LoVo (cell line): ENCODE measurements around the gene DPP10.
"Not testable (repeated sequence)": the region's sequence is repeated elsewhere in the genome, so short reads cannot be mapped to it uniquely, and the experiment has no call there.

Experiments used
- DNase-seq: peaks from one replicate; pipeline ENCODE4 v3.0.0-alpha.2; 2016; ENCODE audit warnings: low spot score

DPP10 gene

GRCh38 chr2:114442510-114442909 lies at the start of gene DPP10:
TSS of gene DPP10 (plus strand) at chr2:114442641.
- peak; percentile 21 for DNase-seq

GRCh38 chr2:114400890-114401289 lies 41.6 kb upstream of the DPP10 start:
- DNase-seq: no peak

GRCh38 chr2:114405247-114406116 lies 37.0 kb upstream of the DPP10 start:
- no peak for DNase-seq

GRCh38 chr2:114406347-114406746 lies 36.1 kb upstream of the DPP10 start:
- DNase-seq: no peak

GRCh38 chr2:114407353-114407752 lies 35.1 kb upstream of the DPP10 start:
- DNase-seq: not testable (repeated sequence)

GRCh38 chr2:114421781-114422180 lies 20.7 kb upstream of the DPP10 start:
- no peak for DNase-seq

- no peak for DNase-seq
Measured at GRCh38 chr2:114424699-114425098, 17.7 kb upstream of the DPP10 start.

- no peak for DNase-seq
Measured at GRCh38 chr2:114426756-114427155, 15.7 kb upstream of the DPP10 start.

- DNase-seq: no peak
Measured at GRCh38 chr2:114436329-114436728, 6.1 kb upstream of the DPP10 start.

- no peak for DNase-seq
Measured at GRCh38 chr2:114446571-114446970, 4.1 kb downstream of the DPP10 start.

- DNase-seq: no peak
Measured at GRCh38 chr2:114450639-114451038, 8.2 kb downstream of the DPP10 start.

- no peak for DNase-seq
Measured at GRCh38 chr2:114456566-114456965, 14.1 kb downstream of the DPP10 start.

GRCh38 chr2:114457956-114458355 lies 15.5 kb downstream of the DPP10 start:
- DNase-seq: no peak

GRCh38 chr2:114461116-114461515 lies 18.7 kb downstream of the DPP10 start:
- DNase-seq: no peak

GRCh38 chr2:114464961-114465706 lies 22.7 kb downstream of the DPP10 start:
- no peak for DNase-seq

- no peak for DNase-seq
Measured at GRCh38 chr2:114468343-114468742, 25.9 kb downstream of the DPP10 start.

- DNase-seq: no peak
Measured at GRCh38 chr2:114472246-114472645, 29.8 kb downstream of the DPP10 start.

- DNase-seq: no peak
Measured at GRCh38 chr2:114472726-114473125, 30.3 kb downstream of the DPP10 start.

GRCh38 chr2:114488841-114489530 lies 46.5 kb downstream of the DPP10 start:
- no peak for DNase-seq

GRCh38 chr2:114495046-114495445 lies 52.6 kb downstream of the DPP10 start:
- DNase-seq: no peak

GRCh38 chr2:114496959-114497358 lies 54.5 kb downstream of the DPP10 start:
- no peak for DNase-seq

- DNase-seq: no peak
Measured at GRCh38 chr2:114499101-114499500, 56.7 kb downstream of the DPP10 start.

- no peak for DNase-seq
Measured at GRCh38 chr2:114507744-114508143, 65.3 kb downstream of the DPP10 start.
